Motor neuron (in vitro differentiated cells): ENCODE measurements around the gene GID8. TPM values are rescaled to one million over a fixed set of nuclear protein-coding genes. Genes with fewer than 3 reads are reported as not detected.

ENCODE experiments used
- ATAC-seq, 8 experiments: fragments of 200-7000 bp; cut with Tn5 transposase; replicated peaks in 6 of 8; 2 replicates each; pipeline ENCODE4 v1.8.0; 2021; ENCODE audit warnings: mild to moderate bottlenecking in 8 of 8, moderate library complexity in 8 of 8
- H3K27ac ChIP-seq, 2 donors: fragments of 250-450 bp; sonication (Bioruptor Pico); 2 replicates each; pipeline ENCODE4 v1.9.0; 2021; ENCODE audit warnings: antibody characterized with exemption in 2 of 2, mild to moderate bottlenecking in 2 of 2, moderate library complexity in 1 of 2
- H3K4me1 ChIP-seq, 2 donors: fragments of 250-450 bp; sonication (Bioruptor Pico); replicated peaks in 1 of 2; 2 replicates each; pipeline ENCODE4 v1.6.1; 2021; ENCODE audit warnings: antibody characterized with exemption in 2 of 2, mild to moderate bottlenecking in 2 of 2, moderate library complexity in 1 of 2
- H3K4me3 ChIP-seq, 5 donors: fragments of 250-450 bp; sonication (Bioruptor Pico); 2 replicates each; pipeline ENCODE4 v1.9.0; 2021; ENCODE audit warnings: antibody characterized with exemption in 5 of 5, mild to moderate bottlenecking in 5 of 5, moderate library complexity in 4 of 5
- WGBS, 10 experiments: fragments of 450-650 bp; shearing (Covaris generic); methylation state at CpG; one replicate each; pipeline ENCODE4 v1.0.0; 2022; 5-methylcytosine and 5-hydroxymethylcytosine counted together
- in situ Hi-C, 9 experiments: fragments of 400-800 bp; cut with MboI; loops; one replicate each; pipeline ENCODE4 v1.15.0; 2021; ENCODE audit warnings: low sequenced_read_pairs in 9 of 9, low pct_unique_long_range_greater_than_20kb in 2 of 9; ENCODE audit not compliant: unreplicated experiment in 9 of 9
- total RNA-seq, 8 experiments: library from RNA; unstranded; fragments of 300-600 nt; gene quantifications; 2 replicates each; pipeline versions ENCODE4 v1.2.3 to v1.2.4, GENCODE V29; 2022

Gene GID8
- total RNA-seq, 8 experiments from 2014 or later, result 13.8 to 35.9 (median 30.5) TPM

- in situ Hi-C loops, result no loop called here
- no peak for ATAC-seq
- Histone ChIP-seq H3K4me1 (peaks cover 4 to 6% of the 10 kb centered on the region in 2 donors), H3K27ac (no peak overlapping the region), H3K4me3 (no peak overlapping the region)
- 88 to 100% (median 100%) methylated on average over 2 to 8 of the region's 8 CpGs; no CpG with 5 or more reads in 1 of the 10 experiments for WGBS, 10 experiments
Observed at GRCh38 chr20:62944184-62944583, 6.2 kb downstream of the GID8 start.

- H3K27ac ChIP-seq, result no peak overlapping the region
- 85 to 100% (median 94%) methylated on average over 3 to 10 of the region's 10 CpGs; no CpG with 5 or more reads in 1 of the 10 experiments for WGBS, 10 experiments
- in situ Hi-C loops, result no loop called here
- no peak for ATAC-seq
- H3K4me1 ChIP-seq, result peaks cover 0 to under 1% of the 10 kb centered on the region in 2 donors
- no peak overlapping the region for H3K4me3 ChIP-seq
Observed at GRCh38 chr20:62944746-62945145, 6.8 kb downstream of the GID8 start.

- no peaks in the 10 kb centered on the region for H3K4me1 ChIP-seq
- H3K4me3 ChIP-seq, result no peak overlapping the region
- in situ Hi-C loops, result no loop called here
- H3K27ac ChIP-seq, result no peak overlapping the region
- WGBS, 10 experiments, result 96 to 100% (median 100%) methylated on average over 1 to 8 of the region's 25 CpGs; no CpG with 5 or more reads in 7 of the 10 experiments
- ATAC-seq, result peak in 4 of 8 experiments; percentile 13 to 28 (median 26)
Observed at GRCh38 chr20:62945771-62946339, 7.9 kb downstream of the GID8 start.

- no peaks in the 10 kb centered on the region for H3K4me1 ChIP-seq
- in situ Hi-C loops, result no loop called here
- 67 to 100% (median 93%) methylated on average over 1 to 8 of the region's 10 CpGs; no CpG with 5 or more reads in 1 of the 10 experiments for WGBS, 10 experiments
- no peak overlapping the region for H3K27ac ChIP-seq
- ATAC-seq, result no peak
- H3K4me3 ChIP-seq, result no peak overlapping the region
Observed at GRCh38 chr20:62946918-62947317, 9.0 kb downstream of the GID8 start.

- WGBS, 10 experiments, result 68 to 100% (median 95%) methylated on average over 2 to 16 of the region's 17 CpGs; no CpG with 5 or more reads in 2 of the 10 experiments
- H3K4me3 ChIP-seq, result no peak overlapping the region
- H3K27ac ChIP-seq, result no peak overlapping the region
- H3K4me1 ChIP-seq, result no peaks in the 10 kb centered on the region
- in situ Hi-C loops, result no loop called here
- no peak for ATAC-seq
Observed at GRCh38 chr20:62947532-62948300, 9.8 kb downstream of the GID8 start.

GRCh38 chr20:62949153-62949821 is 11.3 kb downstream of the GID8 start:
- 92 to 100% (median 98%) methylated on average over 1 to 6 of the region's 6 CpGs; no CpG with 5 or more reads in 2 of the 10 experiments for WGBS, 10 experiments
- ATAC-seq, result no peak
- in situ Hi-C loops, result no loop called here
- no peak overlapping the region for H3K4me3 ChIP-seq
- no peak overlapping the region for H3K27ac ChIP-seq
- H3K4me1 ChIP-seq, result peaks cover 14% of the 10 kb centered on the region in 2 donors

- H3K27ac ChIP-seq, result no peak overlapping the region
- no peak for ATAC-seq
- WGBS, 10 experiments, result 91 to 100% (median 98%) methylated on average over 1 to 11 of the region's 12 CpGs; no CpG with 5 or more reads in 5 of the 10 experiments
- H3K4me1 ChIP-seq, result peaks cover 20% of the 10 kb centered on the region in 2 donors
- in situ Hi-C loops, result no loop called here
- no peak overlapping the region for H3K4me3 ChIP-seq
Observed at GRCh38 chr20:62949962-62950361, 12.0 kb downstream of the GID8 start.

GRCh38 chr20:62950741-62951140 is 12.8 kb downstream of the GID8 start:
- H3K4me1 ChIP-seq, result peaks cover 20 to 22% of the 10 kb centered on the region in 2 donors
- no peak overlapping the region for H3K4me3 ChIP-seq
- no peak overlapping the region for H3K27ac ChIP-seq
- no peak for ATAC-seq
- in situ Hi-C loops, result no loop called here
- WGBS, 10 experiments, result 100% methylated on average over 1 of the region's 8 CpGs; no CpG with 5 or more reads in 8 of the 10 experiments

- 69 to 100% (median 89%) methylated on average over 1 to 6 of the region's 11 CpGs; no CpG with 5 or more reads in 2 of the 10 experiments for WGBS, 10 experiments
- in situ Hi-C loops, result no loop called here
- H3K4me3 ChIP-seq, result no peak overlapping the region
- peaks cover 20 to 22% of the 10 kb centered on the region in 2 donors for H3K4me1 ChIP-seq
- ATAC-seq, result no peak
- H3K27ac ChIP-seq, result no peak overlapping the region
Observed at GRCh38 chr20:62951143-62951895, 13.4 kb downstream of the GID8 start.

GRCh38 chr20:62951896-62952372 is 14.0 kb downstream of the GID8 start:
- WGBS, 10 experiments, result 40 to 100% (median 80%) methylated on average over 1 to 2 of the region's 8 CpGs; no CpG with 5 or more reads in 7 of the 10 experiments
- Histone ChIP-seq H3K4me1 (peaks cover 20 to 22% of the 10 kb centered on the region in 2 donors), H3K27ac (no peak overlapping the region), H3K4me3 (no peak overlapping the region)
- no peak for ATAC-seq
- in situ Hi-C loops, result no loop called here

GRCh38 chr20:62952373-62952967 is 14.5 kb downstream of the GID8 start, which contains the start of gene SLC17A9:
Gene SLC17A9, plus strand, starts transcription at chr20:62952709. Its CDS starts 122 bp downstream, at chr20:62952831.
- peaks cover 20 to 22% of the 10 kb centered on the region in 2 donors for H3K4me1 ChIP-seq
- WGBS, 10 experiments, result 0 to 91% methylated on average over 2 to 4 of the region's 37 CpGs; no CpG with 5 or more reads in 8 of the 10 experiments

More at GRCh38 chr20:62952373-62952967, 14.5 kb downstream of the GID8 start, which contains the start of gene SLC17A9:
- ATAC-seq, result peak in 3 of 8 experiments; percentile 13 to 66 (median 47)
- Histone ChIP-seq H3K27ac (peak within 1 kb of the TSS; percentile 25 to 85), H3K4me3 (no peak within 1 kb of the TSS)
- in situ Hi-C loops, result no loop called here
